ENCODE data around the gene UPB1. TPM values are rescaled to one million over a fixed set of nuclear protein-coding genes. Genes with fewer than 3 reads are reported as not detected.
"Not testable (repeated sequence)": the region's sequence is repeated elsewhere in the genome, so short reads cannot be mapped to it uniquely, and the experiment has no call there.

UPB1 gene
- polyA plus RNA-seq, 3 donors from 2014 or later: not detected

- Mint-ChIP-seq H3K36me3 (no peaks in the 10 kb centered on the region), H3K4me1 (peaks cover 0 to 5% of the 10 kb centered on the region in 2 donors), H3K27me3 (ENCODE audit: low read depth in 3 of 3) (peaks cover 0 to 3% (median 2%) of the 10 kb centered on the region in 3 donors), H3K4me3 (no peak overlapping the region), H3K27ac (no peak overlapping the region), H3K9me3 (no peaks in the 10 kb centered on the region)
- DNase-seq: no peak
Observed at GRCh38 chr22:24518228-24518627, 23.1 kb downstream of the UPB1 start.

DNA sequence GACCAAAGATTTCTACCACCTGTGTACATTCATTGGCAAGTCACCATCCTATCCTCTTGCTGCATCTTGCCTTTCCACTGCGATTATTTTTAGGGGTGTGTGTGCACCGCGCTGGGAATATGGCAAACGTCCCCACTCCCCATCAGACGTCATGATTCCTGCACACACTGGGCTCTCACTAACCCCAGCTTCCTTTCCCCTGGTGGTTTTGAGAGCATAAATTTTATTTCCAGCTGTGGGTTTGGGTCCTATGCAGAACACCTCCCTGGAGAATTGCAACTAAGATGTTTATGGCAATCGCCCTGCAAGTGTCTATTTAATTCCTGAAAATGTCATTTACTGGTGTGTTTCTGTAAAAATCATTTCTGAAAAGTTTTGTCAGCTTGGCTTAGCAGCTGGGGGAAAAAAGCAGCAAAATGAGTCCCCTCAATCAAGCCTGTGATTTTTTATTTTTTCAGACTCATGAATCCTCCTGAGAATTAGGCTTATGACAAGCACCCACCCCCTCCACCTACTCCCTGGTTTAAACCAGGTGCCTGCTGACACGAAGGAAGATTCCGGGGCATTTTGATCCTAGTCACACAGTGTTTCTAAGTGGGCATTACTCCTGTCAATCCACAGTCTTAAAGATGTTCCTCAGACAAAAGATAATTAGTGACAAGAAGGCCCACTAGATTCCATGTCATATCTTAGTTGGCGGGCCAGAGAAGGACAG is 23.8 kb downstream of the UPB1 start:
- no peaks in the 10 kb centered on the region for H3K4me1 Mint-ChIP-seq
- no peaks in the 10 kb centered on the region for H3K9me3 Mint-ChIP-seq
- peaks cover 0 to 3% (median 2%) of the 10 kb centered on the region in 3 donors for H3K27me3 Mint-ChIP-seq (ENCODE audit: low read depth in 3 of 3)
- no peak for DNase-seq
- H3K4me3 Mint-ChIP-seq: no peak overlapping the region
- H3K27ac Mint-ChIP-seq: no peak overlapping the region
- H3K36me3 Mint-ChIP-seq: no peaks in the 10 kb centered on the region

DNA sequence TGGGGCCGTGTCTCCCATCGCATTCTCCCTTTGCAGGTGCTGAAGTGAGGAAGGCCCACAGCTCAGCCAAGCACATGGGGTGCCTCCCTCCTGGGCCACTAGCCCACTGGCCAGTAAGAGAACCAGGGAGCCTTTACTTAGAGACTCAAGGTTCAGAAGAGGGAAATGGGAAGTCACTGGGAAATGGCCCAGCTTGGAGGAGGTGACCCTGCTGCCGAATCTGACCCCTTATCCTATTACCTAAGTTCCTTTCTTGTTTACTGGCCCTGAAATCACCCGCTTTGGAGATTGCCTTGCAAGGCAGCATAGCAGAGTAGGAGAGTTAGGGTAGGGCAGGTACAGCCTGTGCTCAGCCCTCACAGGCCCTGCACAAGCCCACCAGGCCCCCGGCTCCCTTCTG is 24.4 kb downstream of the UPB1 start:
- Mint-ChIP-seq H3K4me3 (no peak overlapping the region), H3K4me1 (no peaks in the 10 kb centered on the region), H3K36me3 (no peaks in the 10 kb centered on the region), H3K27me3 (ENCODE audit: low read depth in 3 of 3) (peaks cover 0 to 3% (median under 1%) of the 10 kb centered on the region in 3 donors), H3K9me3 (no peaks in the 10 kb centered on the region), H3K27ac (no peak overlapping the region)
- DNase-seq: no peak

GRCh38 chr22:24521791-24522245 is 26.7 kb downstream of the UPB1 start:
- H3K4me1 Mint-ChIP-seq: peaks cover 4 to 6% of the 10 kb centered on the region in 2 donors
- no peak overlapping the region for H3K27ac Mint-ChIP-seq
- no peaks in the 10 kb centered on the region for H3K36me3 Mint-ChIP-seq
- H3K27me3 Mint-ChIP-seq (ENCODE audit: low read depth in 3 of 3): peaks cover 0 to 3% (median 2%) of the 10 kb centered on the region in 3 donors
- DNase-seq: no peak
- H3K9me3 Mint-ChIP-seq: no peaks in the 10 kb centered on the region
- no peak overlapping the region for H3K4me3 Mint-ChIP-seq

DNA sequence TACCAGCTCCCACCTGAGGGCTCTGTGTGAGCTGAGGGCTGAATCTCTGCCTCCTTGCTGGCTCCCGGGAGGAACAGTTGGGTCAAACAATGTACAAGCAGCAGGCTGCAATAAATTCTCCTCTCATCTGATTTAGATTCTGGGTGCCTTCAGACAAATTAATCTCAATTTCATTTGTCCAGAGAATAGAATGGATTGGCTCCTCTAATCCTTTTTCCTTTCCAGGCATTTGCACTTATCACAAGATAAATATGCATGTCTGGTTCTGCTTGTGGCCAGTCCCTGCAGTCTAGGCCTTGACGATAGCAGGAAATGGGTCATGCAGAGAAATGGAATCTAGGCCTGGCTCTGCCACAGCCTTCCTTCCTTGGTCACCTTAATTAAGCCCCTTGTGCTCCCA is 28.7 kb downstream of the UPB1 start:
- Mint-ChIP-seq H3K36me3 (no peaks in the 10 kb centered on the region), H3K27ac (no peak overlapping the region), H3K4me1 (peaks cover 4 to 6% of the 10 kb centered on the region in 2 donors), H3K4me3 (no peak overlapping the region), H3K9me3 (no peaks in the 10 kb centered on the region), H3K27me3 (ENCODE audit: low read depth in 3 of 3) (peaks cover 0 to 4% (median 0%) of the 10 kb centered on the region in 3 donors)
- no peak for DNase-seq

DNA sequence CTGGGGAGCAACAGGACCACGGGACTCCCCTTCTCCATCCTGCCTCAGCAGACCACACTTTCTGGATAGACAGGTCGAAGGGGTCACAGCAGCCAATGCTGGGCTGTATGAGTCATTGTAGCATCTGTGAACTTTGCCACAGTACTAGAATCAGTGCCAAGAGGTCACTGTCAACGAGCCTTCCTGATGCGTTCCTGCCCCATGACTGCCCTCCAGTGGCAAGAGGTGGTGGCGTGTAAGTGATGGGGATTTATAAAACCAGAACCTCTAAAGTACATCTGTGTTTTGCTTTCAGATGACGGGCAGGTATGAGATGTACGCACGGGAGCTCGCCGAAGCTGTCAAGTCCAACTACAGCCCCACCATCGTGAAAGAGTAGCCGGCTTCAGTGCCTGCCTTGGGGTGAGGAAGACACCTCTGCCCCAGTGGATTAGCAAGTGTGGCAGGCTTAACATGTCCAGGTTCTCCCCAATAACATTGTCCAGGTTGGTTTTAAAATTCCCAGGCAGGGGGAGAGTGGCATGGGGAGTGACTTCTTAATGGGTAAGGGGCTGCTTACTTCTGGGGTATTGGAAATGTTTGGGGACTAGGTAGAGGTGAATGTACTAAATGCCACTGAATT is 30.4 kb downstream of the UPB1 start:
- Mint-ChIP-seq H3K27ac (no peak overlapping the region), H3K4me1 (peaks cover 4 to 6% of the 10 kb centered on the region in 2 donors), H3K4me3 (no peak overlapping the region), H3K36me3 (no peaks in the 10 kb centered on the region), H3K27me3 (ENCODE audit: low read depth in 3 of 3) (peaks cover 0 to 4% (median 2%) of the 10 kb centered on the region in 3 donors), H3K9me3 (no peaks in the 10 kb centered on the region)
- DNase-seq: peak; percentile 57 to 66 (median 66)

GRCh38 chr22:24526191-24526590 is 31.1 kb downstream of the UPB1 start:
- Mint-ChIP-seq H3K4me1 (peaks cover 4 to 6% of the 10 kb centered on the region in 2 donors), H3K27me3 (ENCODE audit: low read depth in 3 of 3) (peaks cover 0 to 4% (median 2%) of the 10 kb centered on the region in 3 donors), H3K27ac (no peak overlapping the region), H3K36me3 (no peaks in the 10 kb centered on the region), H3K4me3 (no peak overlapping the region), H3K9me3 (no peaks in the 10 kb centered on the region)
- no peak for DNase-seq

DNA sequence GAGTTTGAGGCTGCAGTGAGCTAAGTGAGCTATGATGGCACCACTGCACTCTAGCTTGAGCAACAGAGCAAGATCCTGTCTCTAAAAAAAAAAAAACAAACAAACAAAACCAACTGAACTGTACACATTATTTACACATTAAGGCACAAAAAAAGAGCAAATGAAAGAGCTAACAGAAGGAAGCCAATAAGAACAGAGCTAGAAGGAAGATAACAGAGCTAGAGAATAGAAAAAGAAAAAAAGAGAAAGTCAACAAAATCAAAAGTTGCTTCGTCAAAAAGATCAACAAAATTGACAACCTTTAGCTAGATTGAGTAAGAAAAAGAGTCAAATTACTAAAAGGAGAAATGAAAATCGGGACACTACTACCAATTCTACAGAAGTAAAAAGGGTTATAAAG is 34.8 kb downstream of the UPB1 start:
- DNase-seq: no peak
- H3K4me3 Mint-ChIP-seq: no peak overlapping the region
- peaks cover 4 to 6% of the 10 kb centered on the region in 2 donors for H3K4me1 Mint-ChIP-seq
- no peaks in the 10 kb centered on the region for H3K9me3 Mint-ChIP-seq
- H3K27me3 Mint-ChIP-seq (ENCODE audit: low read depth in 3 of 3): peaks cover 0 to 4% (median 2%) of the 10 kb centered on the region in 3 donors
- H3K36me3 Mint-ChIP-seq: no peaks in the 10 kb centered on the region
- H3K27ac Mint-ChIP-seq: no peak overlapping the region

GRCh38 chr22:24530968-24531367 is 35.8 kb downstream of the UPB1 start:
- not testable (repeated sequence) for H3K27me3 Mint-ChIP-seq (ENCODE audit: low read depth in 3 of 3); H3K36me3 Mint-ChIP-seq; H3K9me3 Mint-ChIP-seq; H3K27ac Mint-ChIP-seq; DNase-seq; H3K4me3 Mint-ChIP-seq; H3K4me1 Mint-ChIP-seq

DNA sequence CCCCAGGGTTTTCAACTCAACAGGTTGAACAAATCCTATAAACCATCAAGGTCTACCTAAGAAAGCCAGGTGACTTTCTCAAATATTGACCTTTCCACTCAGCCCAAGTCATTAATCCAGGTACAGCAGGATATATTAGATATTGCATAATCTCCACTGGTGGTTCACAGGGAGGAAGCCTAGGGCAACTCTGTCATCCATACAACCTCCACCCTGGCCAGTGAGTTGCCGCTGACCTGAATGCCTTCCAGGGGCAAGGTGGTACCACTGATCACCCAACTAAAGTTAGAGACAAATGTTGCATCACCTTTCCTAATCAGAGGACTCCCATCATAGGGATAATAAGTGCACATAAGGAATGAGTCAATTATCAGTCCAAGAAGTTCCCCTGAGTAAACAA is 36.9 kb downstream of the UPB1 start:
- no peak for DNase-seq
- Mint-ChIP-seq H3K27ac (no peak overlapping the region), H3K4me3 (no peak overlapping the region), H3K36me3 (no peaks in the 10 kb centered on the region), H3K4me1 (no peaks in the 10 kb centered on the region), H3K27me3 (ENCODE audit: low read depth in 3 of 3) (peaks cover 0 to 2% (median 1%) of the 10 kb centered on the region in 3 donors), H3K9me3 (no peaks in the 10 kb centered on the region)

- Mint-ChIP-seq H3K27me3 (ENCODE audit: low read depth in 3 of 3) (peaks cover 0 to 2% (median 1%) of the 10 kb centered on the region in 3 donors), H3K36me3 (peaks cover 4 to 9% (median 9%) of the 10 kb centered on the region in 3 donors), H3K4me3 (no peak overlapping the region), H3K4me1 (no peaks in the 10 kb centered on the region), H3K27ac (no peak overlapping the region), H3K9me3 (no peaks in the 10 kb centered on the region)
- DNase-seq: no peak
Observed at GRCh38 chr22:24535348-24535747, 40.2 kb downstream of the UPB1 start.

DNA sequence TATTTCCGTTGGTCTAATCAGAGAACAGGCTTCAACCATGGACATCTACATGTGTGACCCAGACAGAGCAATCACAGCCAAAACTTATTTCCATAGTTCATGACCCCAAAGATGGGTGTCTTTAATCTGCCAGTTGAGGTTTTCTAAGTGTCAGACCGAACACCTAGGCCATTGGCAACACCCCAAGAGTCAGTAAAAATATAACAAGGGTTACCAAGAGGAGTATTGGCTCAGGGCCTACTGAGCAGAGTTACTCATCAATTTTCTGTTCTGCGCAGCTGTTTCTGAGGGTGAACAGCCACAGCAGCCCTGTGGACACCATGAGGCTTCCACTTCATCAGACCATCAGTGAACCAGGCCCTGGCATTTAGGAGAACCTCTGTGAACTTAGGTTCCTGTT is 41.0 kb downstream of the UPB1 start:
- DNase-seq: no peak
- H3K4me3 Mint-ChIP-seq: no peak overlapping the region
- peaks cover 4 to 15% (median 12%) of the 10 kb centered on the region in 3 donors for H3K36me3 Mint-ChIP-seq
- H3K4me1 Mint-ChIP-seq: no peaks in the 10 kb centered on the region
- H3K9me3 Mint-ChIP-seq: no peaks in the 10 kb centered on the region
- H3K27ac Mint-ChIP-seq: no peak overlapping the region
- H3K27me3 Mint-ChIP-seq (ENCODE audit: low read depth in 3 of 3): peaks cover 0 to 1% (median 0%) of the 10 kb centered on the region in 3 donors

DNA sequence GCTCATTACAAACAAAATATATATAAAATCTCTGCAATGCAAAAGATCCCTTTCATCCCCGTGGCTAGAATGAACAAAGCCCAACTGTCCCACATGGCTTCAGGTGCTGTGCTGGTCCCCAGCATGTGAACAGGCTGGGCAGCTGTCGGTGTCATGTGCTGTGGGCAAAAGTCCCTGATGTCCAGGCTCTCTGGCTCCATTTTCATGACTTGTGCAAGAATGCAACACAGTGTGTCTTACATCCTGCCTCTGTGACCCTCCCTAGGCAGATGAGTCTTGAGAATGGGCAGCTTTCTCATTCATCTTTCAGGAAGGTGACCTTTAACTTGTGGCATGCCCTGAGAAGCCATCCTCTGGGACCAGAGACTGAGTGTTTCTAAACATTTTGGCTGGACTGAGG is 45.3 kb downstream of the UPB1 start:
- Mint-ChIP-seq H3K4me3 (no peak overlapping the region), H3K9me3 (no peaks in the 10 kb centered on the region)

DNA sequence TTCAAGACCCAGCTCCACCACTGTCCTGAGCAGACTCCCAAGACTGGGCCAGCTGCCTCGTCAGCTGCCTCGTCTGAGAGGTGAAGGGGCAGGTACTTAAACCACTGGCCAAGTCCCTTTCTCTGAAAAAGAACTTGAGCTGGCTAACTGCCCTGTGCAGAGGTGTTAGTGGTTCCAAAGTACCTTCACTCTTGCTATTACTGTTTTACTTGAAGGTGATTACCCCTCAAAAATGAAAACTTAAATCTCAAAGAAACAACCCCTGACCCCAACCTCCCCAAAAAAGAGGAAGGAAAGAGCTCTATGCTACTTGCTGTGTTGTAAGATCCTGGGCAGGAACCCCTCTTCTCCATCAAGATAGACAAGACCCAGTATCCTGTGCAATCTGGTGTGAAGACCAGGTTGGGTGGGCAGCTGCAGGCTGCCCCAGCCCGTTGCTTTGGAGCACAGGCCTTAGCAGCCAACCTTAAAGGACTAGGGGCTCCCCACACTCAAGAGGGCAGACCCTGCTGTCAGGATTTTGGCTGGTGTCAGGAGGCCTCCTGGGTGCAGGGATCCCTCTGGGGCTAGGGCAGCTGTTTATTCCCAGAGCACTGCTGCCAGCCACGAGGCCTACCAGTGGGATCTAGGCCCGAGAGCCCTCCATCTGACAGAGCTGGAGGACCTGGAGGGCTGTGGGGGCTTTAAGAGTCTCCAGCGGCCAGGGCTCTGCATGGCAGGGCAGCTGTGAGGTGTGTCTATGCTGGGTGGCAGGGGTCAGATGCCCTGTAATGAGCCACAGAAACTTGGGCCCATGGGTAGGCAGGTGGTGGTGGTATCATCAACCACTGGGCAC is 46.8 kb downstream of the UPB1 start:
- no peak overlapping the region for H3K27ac Mint-ChIP-seq
- no peak overlapping the region for H3K4me3 Mint-ChIP-seq
- peaks cover 0 to 1% (median 0%) of the 10 kb centered on the region in 3 donors for H3K27me3 Mint-ChIP-seq (ENCODE audit: low read depth in 3 of 3)
- no peak for DNase-seq
- peaks cover 4 to 22% (median 14%) of the 10 kb centered on the region in 3 donors for H3K36me3 Mint-ChIP-seq
- no peaks in the 10 kb centered on the region for H3K4me1 Mint-ChIP-seq
- H3K9me3 Mint-ChIP-seq: no peaks in the 10 kb centered on the region

More for the DNA sequence above, 45.3 kb downstream of the UPB1 start:
- DNase-seq: no peak
- Mint-ChIP-seq H3K36me3 (peaks cover 4 to 20% (median 12%) of the 10 kb centered on the region in 3 donors), H3K4me1 (no peaks in the 10 kb centered on the region), H3K27me3 (ENCODE audit: low read depth in 3 of 3) (peaks cover 0 to 1% (median 1%) of the 10 kb centered on the region in 3 donors), H3K27ac (peak overlapping the region in 1 of 6 donors; percentile 18)

All from immature natural killer cell (primary cell).